H1 (cell line): Measurements from ENCODE around the gene MYL5. TPM values are rescaled to one million over a fixed set of nuclear protein-coding genes. Genes with fewer than 3 reads are reported as not detected.

ENCODE experiments used
- CTCF ChIA-PET: fragments of 300-600 bp; sonication (Branson Sonifier 250); formaldehyde crosslinking; loops from one replicate; lab custom pipeline; 2021; ENCODE audit not compliant: partially characterized antibody; lab: Charles Lee
- POLR2A ChIA-PET: fragments of 300-600 bp; sonication (Branson Sonifier 250); formaldehyde crosslinking; loops from one replicate; lab custom pipeline; 2021; ENCODE audit warnings: inconsistent platforms; ENCODE audit not compliant: partially characterized antibody; lab: Charles Lee
- DNase-seq, 2 experiments: peaks; one replicate each; pipeline versions ENCODE4 v3.0.0 to v3.0.0-alpha.2; 2010 to 2022; ENCODE audit warnings: low spot score in 2 of 2, low read depth in 1 of 2, mixed read lengths in 1 of 2
- FAIRE-seq: peaks from 2 replicates; lab custom pipeline; 2011; peaks lifted over from hg19 to GRCh38; lab: Jason Lieb, UNC
- H2AFZ ChIP-seq: 2 replicates; pipeline ENCODE4 v1.8.1; 2012; ENCODE audit warnings: low read length, inconsistent platforms
- H2AK5ac ChIP-seq: 2 replicates; pipeline ENCODE4 v1.6.1; 2013; ENCODE audit warnings: low read depth, low read length
- H2BK120ac ChIP-seq: replicated peaks from 2 replicates; pipeline ENCODE3; 2013; ENCODE audit warnings: low read depth, low read length, inconsistent platforms
- H2BK12ac ChIP-seq: 2 replicates; pipeline ENCODE4 v1.6.1; 2013; ENCODE audit warnings: low read depth, low read length
- H2BK15ac ChIP-seq: 2 replicates; pipeline ENCODE4 v1.6.1; 2013; ENCODE audit warnings: low read length
- H2BK20ac ChIP-seq: 2 replicates; pipeline ENCODE4 v1.6.1; 2013; ENCODE audit warnings: low read length
- H2BK5ac ChIP-seq: 2 replicates; pipeline ENCODE4 v1.6.1; 2013; ENCODE audit warnings: low read depth, low read length
- H3K14ac ChIP-seq: 2 replicates; pipeline ENCODE4 v1.6.1; 2013; ENCODE audit warnings: inconsistent platforms; ENCODE audit not compliant: insufficient read length
- H3K18ac ChIP-seq: 2 replicates; pipeline ENCODE4 v1.6.1; 2013; ENCODE audit warnings: low read length; ENCODE audit errors: extremely low read depth
- H3K23ac ChIP-seq: 2 replicates; pipeline ENCODE4 v1.6.1; 2013; ENCODE audit warnings: inconsistent platforms; ENCODE audit not compliant: insufficient read length
- H3K23me2 ChIP-seq: 2 replicates; pipeline ENCODE4 v1.6.1; 2013; ENCODE audit warnings: low read depth, low read length
- H3K27ac ChIP-seq: 2 replicates; pipeline ENCODE4 v1.6.1; 2011; ENCODE audit warnings: low read depth, low read length, inconsistent platforms
- H3K27me3 ChIP-seq, 4 experiments: replicated peaks in 1 of 4; 1 replicate in 1 of 4; 2 replicates in 3 of 4; pipeline versions ENCODE4 v1.6.1 to v1.8.1; 2011 to 2013; ENCODE audit warnings: low read length in 3 of 4, mild to moderate bottlenecking in 3 of 4, inconsistent platforms in 2 of 4, mixed read lengths in 2 of 4, moderate library complexity in 1 of 4; ENCODE audit not compliant: control insufficient read depth in 3 of 4, insufficient read depth in 3 of 4; ENCODE audit errors: extremely low read depth in 1 of 4
- H3K36me3 ChIP-seq, 4 experiments: 2 replicates each; pipeline versions ENCODE4 v1.6.1 to v1.8.1; 2011 to 2013; ENCODE audit warnings: mild to moderate bottlenecking in 4 of 4, low read length in 3 of 4, moderate library complexity in 2 of 4, control low read depth in 1 of 4, inconsistent platforms in 1 of 4; ENCODE audit not compliant: insufficient read depth in 4 of 4, control insufficient read depth in 2 of 4
- H3K4ac ChIP-seq: replicated peaks from 2 replicates; pipeline ENCODE3; 2013; ENCODE audit warnings: low read length, low read depth, mixed read lengths, inconsistent platforms; ENCODE audit not compliant: insufficient read length
- H3K4me1 ChIP-seq, 4 experiments: replicated peaks in 1 of 4; 1 replicate in 1 of 4; 2 replicates in 3 of 4; pipeline versions ENCODE4 v1.6.1 to v1.8.1; 2011 to 2013; ENCODE audit warnings: low read length in 3 of 4, inconsistent platforms in 2 of 4, mixed read lengths in 1 of 4; ENCODE audit not compliant: insufficient read depth in 4 of 4, control insufficient read depth in 3 of 4
- H3K4me2 ChIP-seq, 2 experiments: 2 replicates each; pipeline versions ENCODE4 v1.6.1 to v1.8.1; 2011 to 2013; ENCODE audit warnings: low read depth in 2 of 2, low read length in 2 of 2, control low read depth in 1 of 2, inconsistent platforms in 1 of 2, mild to moderate bottlenecking in 1 of 2; ENCODE audit not compliant: insufficient read depth in 1 of 2
- H3K4me3 ChIP-seq, 4 experiments: fragments of 200-600, 300-600 bp in 1 of 4; sonication (generic), shearing (Covaris generic), sonication (Bioruptor Twin) in 1 of 4; 2 replicates each; pipeline versions ENCODE4 v1.5.1 to v1.8.1; 2011 to 2016; ENCODE audit warnings: low read length in 4 of 4, low read depth in 3 of 4, control low read depth in 2 of 4, inconsistent platforms in 2 of 4, mild to moderate bottlenecking in 2 of 4, mixed read lengths in 1 of 4, moderate library complexity in 1 of 4; ENCODE audit not compliant: insufficient read depth in 2 of 4; ENCODE audit errors: extremely low read depth in 1 of 4
- H3K56ac ChIP-seq: replicated peaks from 2 replicates; pipeline ENCODE3; 2013; ENCODE audit warnings: low read depth, mild to moderate bottlenecking, mixed read lengths, low read length, inconsistent platforms; ENCODE audit not compliant: insufficient read length
- H3K79me1 ChIP-seq: 2 replicates; pipeline ENCODE4 v1.6.1; 2013; ENCODE audit warnings: low read depth, low read length, control low read depth
- H3K79me2 ChIP-seq, 2 experiments: 2 replicates each; pipeline versions ENCODE4 v1.6.1 to v1.8.1; 2012 to 2013; ENCODE audit warnings: low read length in 2 of 2, mild to moderate bottlenecking in 2 of 2, inconsistent platforms in 1 of 2; ENCODE audit not compliant: insufficient read depth in 2 of 2, control insufficient read depth in 1 of 2
- H3K9ac ChIP-seq, 4 experiments: replicated peaks in 1 of 4; 1 replicate in 1 of 4; 2 replicates in 3 of 4; pipeline versions ENCODE4 v1.6.1 to v1.8.1; 2011 to 2013; ENCODE audit warnings: low read depth in 3 of 4, low read length in 3 of 4, control low read depth in 2 of 4, mild to moderate bottlenecking in 2 of 4, moderate library complexity in 2 of 4, inconsistent platforms in 1 of 4; ENCODE audit errors: extremely low read depth in 1 of 4
- H3K9me3 ChIP-seq, 2 experiments: 2 replicates each; pipeline versions ENCODE4 v1.6.1 to v1.8.1; 2012 to 2013; ENCODE audit warnings: mild to moderate bottlenecking in 2 of 2, moderate library complexity in 2 of 2, control low read depth in 1 of 2, inconsistent platforms in 1 of 2, low read depth in 1 of 2, low read length in 1 of 2, mixed read lengths in 1 of 2; ENCODE audit not compliant: insufficient read depth in 2 of 2
- H4K20me1 ChIP-seq, 2 experiments: replicated peaks in 1 of 2; 2 replicates each; pipeline versions ENCODE3 to v1.8.1; 2011 to 2013; ENCODE audit warnings: inconsistent platforms in 2 of 2, low read length in 2 of 2, mild to moderate bottlenecking in 1 of 2; ENCODE audit not compliant: insufficient read depth in 2 of 2, control insufficient read depth in 1 of 2
- H4K5ac ChIP-seq: 2 replicates; pipeline ENCODE4 v1.6.1; 2013; ENCODE audit warnings: low read length, low read depth, mixed read lengths, inconsistent platforms; ENCODE audit not compliant: insufficient read length
- H4K8ac ChIP-seq: 2 replicates; pipeline ENCODE4 v1.8.0; 2013; ENCODE audit warnings: mild to moderate bottlenecking, moderate library complexity, low read length, inconsistent platforms; ENCODE audit not compliant: insufficient read depth; ENCODE audit errors: extremely low read depth
- H4K91ac ChIP-seq: replicated peaks from 2 replicates; pipeline ENCODE3; 2013; ENCODE audit warnings: low read length, mixed read lengths, inconsistent platforms; ENCODE audit not compliant: insufficient read length
- BCL11A ChIP-seq, 2 experiments: IDR thresholded peaks; one replicate each; pipeline ENCODE4 v1.6.1; 2011; ENCODE audit warnings: low read depth in 2 of 2, low read length in 2 of 2, mild to moderate bottlenecking in 2 of 2
- FOSL1 ChIP-seq: IDR thresholded peaks from 2 replicates; pipeline ENCODE4 v1.6.1; 2011; ENCODE audit warnings: mild to moderate bottlenecking, low read depth, low read length, moderate library complexity; ENCODE audit not compliant: insufficient read depth
- HDAC2 ChIP-seq, 2 experiments: fragments of 300-600 bp in 1 of 2; sonication (generic) in 1 of 2; IDR thresholded peaks; 2 replicates each; pipeline ENCODE4 v1.6.1; 2011 to 2012; ENCODE audit warnings: low read depth in 2 of 2, low read length in 2 of 2, mild to moderate bottlenecking in 2 of 2, moderate library complexity in 2 of 2, borderline replicate concordance in 1 of 2, inconsistent platforms in 1 of 2
- HDAC6 ChIP-seq: IDR thresholded peaks from one replicate; pipeline ENCODE4 v1.7.1; 2012; ENCODE audit warnings: low read depth, mild to moderate bottlenecking, inconsistent platforms, low read length, moderate library complexity
- RFX5 ChIP-seq: IDR thresholded peaks from 2 replicates; pipeline ENCODE4 v1.6.1; 2011; ENCODE audit warnings: low read depth, low read length, improper control_type of control experiment, borderline replicate concordance
- SIN3A ChIP-seq, 2 experiments: IDR thresholded peaks in 1 of 2; conservative IDR thresholded peaks in 1 of 2; 2 replicates each; pipeline ENCODE4 v1.6.1; 2011 to 2012; ENCODE audit warnings: low read length in 2 of 2, improper control_type of control experiment in 1 of 2, low read depth in 1 of 2, mild to moderate bottlenecking in 1 of 2
- TAF1 ChIP-seq: IDR thresholded peaks from 2 replicates; pipeline ENCODE4 v1.6.1; 2011; ENCODE audit warnings: mild to moderate bottlenecking, low read depth, low read length
- TCF12 ChIP-seq: IDR thresholded peaks from 2 replicates; pipeline ENCODE4 v1.6.1; 2011; ENCODE audit warnings: low read depth, mild to moderate bottlenecking, low read length
- WGBS, 2 experiments: shearing (Covaris generic) in 1 of 2; methylation state at CpG; one replicate each; pipeline versions ENCODE4 v1.1.6 to v1.1.7; 2013 to 2015; ENCODE audit warnings: low lambda C conversion rate in 2 of 2, mixed read lengths in 2 of 2, inconsistent platforms in 1 of 2, low coverage in 1 of 2, missing lambda C conversion rate in 1 of 2; ENCODE audit not compliant: insufficient replicate concordance in 2 of 2, insufficient coverage in 1 of 2, insufficient read length in 1 of 2; ENCODE audit errors: extremely low coverage in 1 of 2, missing lambda C conversion rate in 1 of 2; 5-methylcytosine and 5-hydroxymethylcytosine counted together
- polyA plus RNA-seq, 7 experiments: library from polyadenylated mRNA; depleted of rRNA in 3 of 7; stranded (reverse) in 5 of 7; unstranded in 2 of 7; fragments of >200 nt in 5 of 7; fragments of 200-250 nt in 2 of 7; gene quantifications; 1 replicate in 5 of 7; 2 replicates in 1 of 7; 4 replicates in 1 of 7; pipeline versions ENCODE4 v1.2.1 to v1.2.3, GENCODE V29; 2011 to 2013; ENCODE audit warnings: missing spikeins in 2 of 7, mixed read lengths in 2 of 7
- total RNA-seq: library from RNA; stranded (reverse); fragmentation: NEBNext Ultra II Directional; extraction: Animal tissue kit (Norgen Biotek cat#: 25700); gene quantifications from 2 replicates; pipeline ENCODE4 v1.2.1, GENCODE V29; 2021

Gene MYL5
- total and polyA plus RNA-seq, 2 of the 8 experiments (the other 6 are each of a cell fraction or from before 2014, with no cell fraction given), result 5.7 to 6.8 TPM

DNA sequence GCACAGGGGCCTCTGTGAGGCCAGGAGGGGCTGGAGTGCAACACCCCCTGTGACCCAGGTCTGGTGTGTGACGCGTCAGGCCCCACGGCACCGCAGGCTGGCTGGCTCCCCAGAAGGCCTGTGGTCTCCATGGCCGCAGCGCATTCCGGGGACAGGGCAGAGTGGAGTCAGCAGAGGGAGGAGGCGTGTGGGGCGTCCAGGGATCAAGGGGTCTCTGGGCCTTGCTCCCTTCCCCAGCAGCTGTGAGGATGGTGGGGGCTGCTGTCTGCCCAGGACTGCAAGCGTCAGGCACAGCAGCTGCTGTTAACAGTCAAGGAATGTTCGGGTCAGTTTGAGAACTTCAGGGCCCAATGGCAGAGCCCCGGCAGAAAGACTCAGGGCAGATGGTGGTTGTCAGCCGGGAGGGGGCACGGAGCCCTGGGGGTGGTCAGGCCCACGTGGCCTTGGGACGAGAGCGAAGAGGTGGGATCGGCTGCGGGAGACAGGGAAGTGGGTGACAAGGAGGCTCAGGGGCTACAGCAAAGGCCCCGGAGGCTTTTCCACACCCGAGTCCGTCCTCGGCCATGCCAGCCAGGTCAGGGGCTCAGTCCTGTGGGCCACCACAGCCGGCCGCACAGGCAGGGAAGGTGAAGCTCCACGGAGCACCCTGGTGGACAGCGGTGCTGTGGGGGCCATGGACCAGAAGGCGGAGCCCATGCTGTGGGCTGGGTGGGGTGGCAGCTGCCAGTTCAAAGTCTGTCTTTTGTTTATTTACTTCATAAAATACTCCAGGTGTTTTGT, 49.6 kb downstream of the MYL5 start:
- peaks cover 0 to 9% (median 0%) of the 10 kb centered on the region in 4 experiments; a peak in 2 of 8 replicates for H3K36me3 ChIP-seq
- peaks cover 31 to 45% of the 10 kb centered on the region in 2 experiments for H4K20me1 ChIP-seq
- no peak overlapping the region for H3K4me2 ChIP-seq
- no peak overlapping the region for H3K56ac ChIP-seq
- H3K14ac ChIP-seq, result no peak overlapping the region
- H2BK5ac ChIP-seq, result no peak overlapping the region; the same call in 1 of the 2 replicates
- no peak overlapping the region for H3K18ac ChIP-seq
- H3K23ac ChIP-seq, result no peak overlapping the region
- H2BK12ac ChIP-seq, result no peak overlapping the region
- H3K23me2 ChIP-seq, result no peaks in the 10 kb centered on the region
- DNase-seq (no peak), FAIRE-seq (no peak)
- H3K9ac ChIP-seq, result no peak overlapping the region
- H4K5ac ChIP-seq, result no peak overlapping the region
- H3K79me2 ChIP-seq, result peaks cover 3 to 75% of the 10 kb centered on the region in 2 experiments; a peak in 3 of 4 replicates
- H3K27ac ChIP-seq, result no peak overlapping the region
- no peaks in the 10 kb centered on the region for H3K9me3 ChIP-seq
- no peak overlapping the region for H3K4ac ChIP-seq
- 95% methylated on average over 21 of the region's 28 CpGs; no CpG with 5 or more reads in 1 of the 2 experiments for WGBS, 2 experiments
- no peaks in the 10 kb centered on the region for H3K27me3 ChIP-seq
- H2AFZ ChIP-seq, result no peak overlapping the region
- H4K91ac ChIP-seq, result no peak overlapping the region
- H2BK120ac ChIP-seq, result no peak overlapping the region
- no peak overlapping the region for H2AK5ac ChIP-seq
- H2BK15ac ChIP-seq, result no peak overlapping the region
- H2BK20ac ChIP-seq, result no peak overlapping the region
- H3K79me1 ChIP-seq, result peaks cover 29% of the 10 kb centered on the region
- POLR2A ChIA-PET, result interaction anchor here (1.3 to 1.6 kb wide), 4 partner anchors 10 to 39 kb away, joined by 3 to 5 read pairs (median 3); no protein-coding TSS in a partner anchor
- no peaks in the 10 kb centered on the region for H3K4me1 ChIP-seq
- CTCF ChIA-PET, result interaction anchor here (1.0 to 2.6 kb wide), 4 partner anchors 9 to 96 kb away, joined by 4 to 12 read pairs (median 6); no protein-coding TSS in a partner anchor
- H3K4me3 ChIP-seq, result no peak overlapping the region
- H4K8ac ChIP-seq, result peak overlapping the region; percentile 35; the same call in 1 of the 2 replicates
- TF ChIP-seq BCL11A (IDR thresholded peaks at IDR 0.05; ENCODE audit: low read depth in 2 of 2, low read length in 2 of 2), result no peak
- TF ChIP-seq SIN3A (conservative IDR thresholded peaks at IDR 0.05 in 1 of 2, IDR thresholded peaks at IDR 0.05 in 1 of 2; ENCODE audit: low read depth in 1 of 2, low read length in 2 of 2), result no peak
- no peak for TF ChIP-seq TCF12
- no peak for TF ChIP-seq FOSL1
- TF ChIP-seq HDAC6, result no peak
- TF ChIP-seq RFX5, result no peak
- no peak for TF ChIP-seq TAF1
- TF ChIP-seq HDAC2 (IDR thresholded peaks at IDR 0.05; ENCODE audit: borderline replicate concordance in 1 of 2, low read depth in 2 of 2, low read length in 2 of 2), result no peak
